PC-9 (cell line): ENCODE measurements around the gene KRTAP5-9.
"Not testable (repeated sequence)": the region's sequence is repeated elsewhere in the genome, so short reads cannot be mapped to it uniquely, and the experiment has no call there.

Experiments used
- EZH2 ChIP-seq: fragments of 200-600 bp; sonication (generic); IDR thresholded peaks from 2 replicates; pipeline ENCODE4 v1.8.0; 2017; ENCODE audit warnings: antibody characterized with exemption, low read depth
- TF ChIP-seq, protein P1 (sequence below): fragments of 200-600 bp; sonication (generic); conservative IDR thresholded peaks from 2 replicates; pipeline ENCODE4 v1.6.1; 2017; ENCODE audit warnings: mixed run types, antibody characterized with exemption, mild to moderate bottlenecking, moderate library complexity

DNA sequence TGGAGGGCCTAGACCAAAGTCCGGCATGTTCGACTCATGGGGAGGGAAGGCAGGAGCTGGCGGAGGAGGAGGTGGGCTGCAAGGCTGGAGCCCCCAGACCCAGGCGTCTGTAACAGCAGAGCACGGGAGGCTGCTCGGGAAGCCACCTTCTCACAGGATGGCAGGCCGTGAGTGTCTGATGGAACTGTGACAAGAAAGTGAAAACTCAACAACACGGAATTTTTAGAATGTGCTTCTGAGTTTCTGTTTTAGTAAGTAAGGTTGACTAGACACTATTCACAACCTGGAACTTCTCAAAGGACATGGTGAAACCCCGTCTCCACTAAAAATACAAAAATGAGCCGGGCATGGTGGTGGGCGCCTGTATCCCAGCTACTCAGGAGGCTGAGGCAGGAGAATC is 8.2 kb upstream of the KRTAP5-9 start:
- TF ChIP-seq, protein P1, sequence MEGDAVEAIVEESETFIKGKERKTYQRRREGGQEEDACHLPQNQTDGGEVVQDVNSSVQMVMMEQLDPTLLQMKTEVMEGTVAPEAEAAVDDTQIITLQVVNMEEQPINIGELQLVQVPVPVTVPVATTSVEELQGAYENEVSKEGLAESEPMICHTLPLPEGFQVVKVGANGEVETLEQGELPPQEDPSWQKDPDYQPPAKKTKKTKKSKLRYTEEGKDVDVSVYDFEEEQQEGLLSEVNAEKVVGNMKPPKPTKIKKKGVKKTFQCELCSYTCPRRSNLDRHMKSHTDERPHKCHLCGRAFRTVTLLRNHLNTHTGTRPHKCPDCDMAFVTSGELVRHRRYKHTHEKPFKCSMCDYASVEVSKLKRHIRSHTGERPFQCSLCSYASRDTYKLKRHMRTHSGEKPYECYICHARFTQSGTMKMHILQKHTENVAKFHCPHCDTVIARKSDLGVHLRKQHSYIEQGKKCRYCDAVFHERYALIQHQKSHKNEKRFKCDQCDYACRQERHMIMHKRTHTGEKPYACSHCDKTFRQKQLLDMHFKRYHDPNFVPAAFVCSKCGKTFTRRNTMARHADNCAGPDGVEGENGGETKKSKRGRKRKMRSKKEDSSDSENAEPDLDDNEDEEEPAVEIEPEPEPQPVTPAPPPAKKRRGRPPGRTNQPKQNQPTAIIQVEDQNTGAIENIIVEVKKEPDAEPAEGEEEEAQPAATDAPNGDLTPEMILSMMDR: not testable (repeated sequence)
- TF ChIP-seq EZH2: not testable (repeated sequence)
